ENCODE data around the gene CBX7.

The CBX7 gene

GRCh38 chr22:39144101-39144767 is 8.2 kb downstream of the CBX7 start:
- H3K36me3 ChIP-seq = no peaks in the 10 kb centered on the region
- DNase-seq = no peak
- no peak for TF ChIP-seq CTCF (IDR thresholded peaks at IDR 0.05; ENCODE audit: low read depth, low read length)
- no peaks in the 10 kb centered on the region for H3K4me1 ChIP-seq
- H3K27me3 ChIP-seq = peaks cover 7% of the 10 kb centered on the region
- no peak overlapping the region for H3K4me3 ChIP-seq (ENCODE audit: low read depth, low read length)
- no peaks in the 10 kb centered on the region for H3K9me3 ChIP-seq

GRCh38 chr22:39142088-39142680 is 10.3 kb downstream of the CBX7 start:
- Histone ChIP-seq H3K4me3 (ENCODE audit: low read depth, low read length) (no peak overlapping the region), H3K36me3 (no peaks in the 10 kb centered on the region), H3K4me1 (no peaks in the 10 kb centered on the region), H3K27me3 (peaks cover 7% of the 10 kb centered on the region), H3K9me3 (no peaks in the 10 kb centered on the region)
- no peak for TF ChIP-seq CTCF (IDR thresholded peaks at IDR 0.05; ENCODE audit: low read depth, low read length)
- no peak for DNase-seq

- H3K9me3 ChIP-seq = no peaks in the 10 kb centered on the region
- no peak for TF ChIP-seq CTCF (IDR thresholded peaks at IDR 0.05; ENCODE audit: low read depth, low read length)
- H3K4me1 ChIP-seq = no peaks in the 10 kb centered on the region
- peaks cover 6% of the 10 kb centered on the region for H3K27me3 ChIP-seq
- no peak for DNase-seq
- no peaks in the 10 kb centered on the region for H3K36me3 ChIP-seq
- no peak overlapping the region for H3K4me3 ChIP-seq (ENCODE audit: low read depth, low read length)
Measured at GRCh38 chr22:39139933-39140332, 12.5 kb downstream of the CBX7 start.

GRCh38 chr22:39138357-39138997 is 14.0 kb downstream of the CBX7 start:
- Histone ChIP-seq H3K27me3 (no peaks in the 10 kb centered on the region), H3K9me3 (no peaks in the 10 kb centered on the region), H3K36me3 (no peaks in the 10 kb centered on the region), H3K4me1 (no peaks in the 10 kb centered on the region), H3K4me3 (ENCODE audit: low read depth, low read length) (no peak overlapping the region)
- no peak for DNase-seq
- no peak for TF ChIP-seq CTCF (IDR thresholded peaks at IDR 0.05; ENCODE audit: low read depth, low read length)

- Histone ChIP-seq H3K27me3 (no peaks in the 10 kb centered on the region), H3K4me3 (ENCODE audit: low read depth, low read length) (no peak overlapping the region), H3K4me1 (no peaks in the 10 kb centered on the region), H3K9me3 (no peaks in the 10 kb centered on the region), H3K36me3 (no peaks in the 10 kb centered on the region)
- TF ChIP-seq CTCF (IDR thresholded peaks at IDR 0.05; ENCODE audit: low read depth, low read length) = no peak
- no peak for DNase-seq
Measured at GRCh38 chr22:39136317-39136716, 16.2 kb downstream of the CBX7 start.
